ENCODE results near the gene GPX2.

DNA sequence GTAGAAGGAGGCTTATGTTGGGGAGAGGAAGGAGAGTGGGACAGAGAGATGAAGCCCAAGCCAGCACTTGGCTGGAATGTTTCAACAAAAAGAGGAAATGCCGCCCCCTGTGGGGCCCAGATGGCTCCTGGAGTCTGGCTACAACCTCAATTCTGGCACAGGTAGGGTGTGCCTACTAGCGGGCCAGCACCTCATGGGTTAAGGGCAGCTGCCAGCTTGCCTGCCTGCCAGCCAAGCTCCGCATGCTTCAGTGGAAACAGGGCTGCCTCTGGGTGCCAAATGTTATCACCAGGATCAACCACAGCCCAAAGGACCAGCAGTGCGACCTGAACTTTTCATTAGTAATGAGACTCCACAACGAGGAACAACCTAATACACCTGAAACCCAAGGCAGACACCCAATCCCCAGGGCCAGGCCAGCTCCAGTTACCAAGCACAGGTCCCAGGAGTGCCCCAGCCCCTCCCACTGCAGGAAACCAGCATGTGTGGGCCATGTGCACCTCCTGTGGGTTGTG lies 18.3 kb upstream of the GPX2 start:
- no peak for TF ChIP-seq POLR2AphosphoS5 (IDR thresholded peaks at IDR 0.05; ENCODE audit: borderline replicate concordance, low read depth, low read length)
- TF ChIP-seq EZH2 (IDR thresholded peaks at IDR 0.05) = no peak
- no peak for TF ChIP-seq FOXP2 (optimal IDR thresholded peaks at IDR 0.05; ENCODE audit: control extremely low read depth, extremely low read length, insufficient read depth)
